HEK293 (cell line): Measurements from ENCODE around the gene SCNN1G.

Experiments
- CTCF ChIA-PET: fragments of 350-600 bp; formaldehyde crosslinking; extraction: SDS; loops from one replicate; lab custom pipeline; 2021; ENCODE audit warnings: antibody characterized with exemption; lab: Yijun Ruan, JAX
- POLR2A ChIA-PET: fragments of 300-600 bp; formaldehyde crosslinking; extraction: SDS; loops from one replicate; lab custom pipeline; 2020; ENCODE audit warnings: antibody characterized with exemption, inconsistent platforms; lab: Yijun Ruan, JAX
- H3K27ac ChIP-seq: fragments of 200-500 bp; sonication (Bioruptor generic); 2 replicates; pipeline ENCODE4 v1.5.1; 2014; ENCODE audit warnings: low read depth, low read length, control low read depth, inconsistent platforms; ENCODE audit errors: extremely low read depth
- H3K36me3 ChIP-seq, 2 experiments: fragments of 200-500 bp in 1 of 2; sonication (Bioruptor generic) in 1 of 2; 1 replicate in 1 of 2; 2 replicates in 1 of 2; pipeline ENCODE4 v1.5.1; 2014 to 2017; ENCODE audit warnings: inconsistent platforms in 2 of 2, low read length in 2 of 2; ENCODE audit not compliant: control insufficient read depth in 2 of 2, insufficient read depth in 1 of 2
- H3K4me1 ChIP-seq: fragments of 200-500 bp; sonication (Bioruptor generic); 2 replicates; pipeline ENCODE4 v1.5.1; 2014; ENCODE audit warnings: mild to moderate bottlenecking, low read length, inconsistent platforms; ENCODE audit not compliant: control insufficient read depth, insufficient read depth
- H3K4me3 ChIP-seq: 2 replicates; pipeline ENCODE4 v1.5.1; 2011; ENCODE audit warnings: low read depth, mild to moderate bottlenecking, control low read depth, low read length, moderate library complexity
- H3K9me3 ChIP-seq: fragments of 200-500 bp; sonication (Bioruptor generic); 2 replicates; pipeline ENCODE4 v1.5.1; 2014; ENCODE audit warnings: low read depth, low read length, inconsistent platforms; ENCODE audit not compliant: control insufficient read depth, insufficient read depth
- GFI1B ChIP-seq: fragments of 450-650 bp; formaldehyde crosslinking; IDR thresholded peaks from 2 replicates; pipeline ENCODE4 v1.5.1; 2016; ENCODE audit warnings: missing biosample characterization, missing genetic modification characterization
- GLIS1 ChIP-seq: fragments of 450-650 bp; formaldehyde crosslinking; IDR thresholded peaks from 2 replicates; pipeline ENCODE4 v1.5.1; 2016; ENCODE audit warnings: missing biosample characterization, missing genetic modification characterization
- HIC1 ChIP-seq: fragments of 450-650 bp; formaldehyde crosslinking; IDR thresholded peaks from 2 replicates; pipeline ENCODE4 v1.5.1; 2016; ENCODE audit warnings: missing biosample characterization, missing genetic modification characterization
- HOXA7 ChIP-seq: sonication (generic); formaldehyde crosslinking; IDR thresholded peaks from 2 replicates; pipeline ENCODE4 v1.8.1; 2022; ENCODE audit warnings: missing genetic modification reagents, borderline replicate concordance
- KLF1 ChIP-seq: fragments of 450-650 bp; formaldehyde crosslinking; IDR thresholded peaks from 2 replicates; pipeline ENCODE4 v1.5.1; 2016; ENCODE audit warnings: missing biosample characterization, missing genetic modification characterization
- KLF10 ChIP-seq: fragments of 450-650 bp; IDR thresholded peaks from 2 replicates; pipeline ENCODE4 v1.5.1; 2018; ENCODE audit warnings: missing biosample characterization, mild to moderate bottlenecking, missing genetic modification characterization
- KLF17 ChIP-seq: fragments of 450-650 bp; formaldehyde crosslinking; IDR thresholded peaks from 2 replicates; pipeline ENCODE4 v1.5.1; 2016; ENCODE audit warnings: missing biosample characterization, missing genetic modification characterization
- OSR2 ChIP-seq: fragments of 450-650 bp; formaldehyde crosslinking; IDR thresholded peaks from 2 replicates; pipeline ENCODE4 v1.5.1; 2016; ENCODE audit warnings: missing biosample characterization, missing genetic modification characterization
- OVOL3 ChIP-seq: fragments of 450-650 bp; formaldehyde crosslinking; IDR thresholded peaks from 2 replicates; pipeline ENCODE4 v1.5.1; 2016; ENCODE audit warnings: missing biosample characterization, missing genetic modification characterization
- ZBTB1 ChIP-seq: fragments of 450-650 bp; formaldehyde crosslinking; IDR thresholded peaks from 2 replicates; pipeline ENCODE4 v1.5.1; 2016; ENCODE audit warnings: missing biosample characterization, missing genetic modification characterization
- ZBTB10 ChIP-seq: fragments of 450-650 bp; formaldehyde crosslinking; IDR thresholded peaks from 2 replicates; pipeline ENCODE4 v1.5.1; 2016; ENCODE audit warnings: missing biosample characterization, missing genetic modification characterization
- ZBTB20 ChIP-seq: fragments of 450-650 bp; formaldehyde crosslinking; IDR thresholded peaks from 2 replicates; pipeline ENCODE4 v1.5.1; 2016; ENCODE audit warnings: missing biosample characterization, missing genetic modification characterization
- ZNF121 ChIP-seq: fragments of 450-650 bp; formaldehyde crosslinking; IDR thresholded peaks from 2 replicates; pipeline ENCODE4 v1.5.1; 2016; ENCODE audit warnings: missing biosample characterization, missing genetic modification characterization
- ZNF140 ChIP-seq: fragments of 450-650 bp; formaldehyde crosslinking; IDR thresholded peaks from 2 replicates; pipeline ENCODE4 v1.5.1; 2016; ENCODE audit warnings: missing biosample characterization, missing genetic modification characterization
- ZNF146 ChIP-seq: fragments of 450-650 bp; formaldehyde crosslinking; IDR thresholded peaks from 2 replicates; pipeline ENCODE4 v1.5.1; 2016; ENCODE audit warnings: missing biosample characterization, missing genetic modification characterization
- ZNF221 ChIP-seq: fragments of 450-650 bp; formaldehyde crosslinking; IDR thresholded peaks from 2 replicates; pipeline ENCODE4 v1.5.1; 2017; ENCODE audit warnings: missing biosample characterization, missing genetic modification characterization, borderline replicate concordance
- ZNF266 ChIP-seq: fragments of 450-650 bp; formaldehyde crosslinking; IDR thresholded peaks from 2 replicates; pipeline ENCODE4 v1.5.1; 2016; ENCODE audit warnings: missing biosample characterization, missing genetic modification characterization, low read depth
- ZNF37A ChIP-seq: fragments of 450-650 bp; IDR thresholded peaks from 2 replicates; pipeline ENCODE4 v1.5.1; 2018; ENCODE audit warnings: missing biosample characterization, missing genetic modification characterization
- ZNF394 ChIP-seq: fragments of 450-650 bp; formaldehyde crosslinking; IDR thresholded peaks from 2 replicates; pipeline ENCODE4 v1.5.1; 2016; ENCODE audit warnings: missing biosample characterization, missing genetic modification characterization, mild to moderate bottlenecking, moderate library complexity, borderline replicate concordance
- ZNF580 ChIP-seq: fragments of 450-650 bp; formaldehyde crosslinking; IDR thresholded peaks from 2 replicates; pipeline ENCODE4 v1.5.1; 2016; ENCODE audit warnings: missing biosample characterization, missing genetic modification characterization
- ZNF639 ChIP-seq: fragments of 450-650 bp; formaldehyde crosslinking; IDR thresholded peaks from 2 replicates; pipeline ENCODE4 v1.5.1; 2016; ENCODE audit warnings: missing biosample characterization, missing genetic modification characterization
- ZNF654 ChIP-seq: fragments of 450-650 bp; formaldehyde crosslinking; IDR thresholded peaks from 2 replicates; pipeline ENCODE4 v1.5.1; 2016; ENCODE audit warnings: low read depth, missing biosample characterization, missing genetic modification characterization
- ZNF670 ChIP-seq: fragments of 450-650 bp; formaldehyde crosslinking; IDR thresholded peaks from 2 replicates; pipeline ENCODE4 v1.5.1; 2016; ENCODE audit warnings: missing biosample characterization, missing genetic modification characterization, low read depth
- ZNF707 ChIP-seq: fragments of 450-650 bp; formaldehyde crosslinking; IDR thresholded peaks from 2 replicates; pipeline ENCODE4 v1.5.1; 2016; ENCODE audit warnings: missing biosample characterization, missing genetic modification characterization
- TF ChIP-seq, protein P1 (sequence below): fragments of 450-650 bp; formaldehyde crosslinking; IDR thresholded peaks from 2 replicates; pipeline ENCODE4 v1.5.1; 2017; ENCODE audit warnings: missing biosample characterization, missing genetic modification characterization
- TF ChIP-seq, protein P2 (sequence below): fragments of 450-650 bp; formaldehyde crosslinking; IDR thresholded peaks from 2 replicates; pipeline ENCODE4 v1.5.1; 2016; ENCODE audit warnings: missing biosample characterization, missing genetic modification characterization

SCNN1G gene

DNA sequence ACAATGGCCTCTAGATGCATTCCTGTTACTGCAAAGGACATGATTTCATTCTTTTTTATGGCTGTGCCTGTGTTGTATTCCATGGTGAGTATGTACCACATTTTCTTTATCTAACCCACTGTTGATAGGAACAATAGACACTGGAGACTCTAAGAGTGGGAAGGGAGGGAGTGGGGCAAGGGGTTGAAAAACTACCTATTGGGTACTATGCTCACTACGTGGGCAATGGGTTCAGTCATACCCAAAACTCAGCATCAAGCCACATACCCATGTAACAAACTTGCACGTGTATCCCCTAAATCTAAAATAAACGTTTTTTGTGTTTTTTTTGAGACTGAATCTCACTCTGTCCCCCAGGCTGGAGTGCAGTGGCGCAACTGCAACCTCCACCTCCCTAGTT is 72.5 kb downstream of the SCNN1G start:
- Histone ChIP-seq H3K9me3 (no peaks in the 10 kb centered on the region), H3K27ac (no peak overlapping the region), H3K4me1 (no peaks in the 10 kb centered on the region), H3K36me3 (no peaks in the 10 kb centered on the region), H3K4me3 (no peak overlapping the region)
- POLR2A ChIA-PET = no interaction called here
- TF ChIP-seq ZNF394 (tag by site-specific recombination) = no peak
- TF ChIP-seq ZNF639 (tag by site-specific recombination) = no peak
- TF ChIP-seq ZNF266 = no peak
- TF ChIP-seq ZNF580 (tag by site-specific recombination) = no peak
- TF ChIP-seq ZNF146 (tag by site-specific recombination) = no peak
- no peak for TF ChIP-seq ZNF121 (tag by site-specific recombination)
- TF ChIP-seq ZNF221 (tag by site-specific recombination) = no peak
- TF ChIP-seq ZNF670 (tag by site-specific recombination) = no peak
- TF ChIP-seq ZNF37A (tag by site-specific recombination) = no peak
- no peak for TF ChIP-seq OVOL3 (tag by site-specific recombination)
- TF ChIP-seq KLF17 = no peak
- no peak for TF ChIP-seq HIC1 (tag by site-specific recombination)
- no peak for TF ChIP-seq ZNF707 (tag by site-specific recombination)
- no peak for TF ChIP-seq ZNF654 (tag by site-specific recombination)
- TF ChIP-seq GLIS1 (tag by site-specific recombination) = no peak
- CTCF ChIA-PET = interaction anchor here (0.7 kb wide), 1 partner anchor 71 kb away, joined by 3 read pairs; no protein-coding TSS in a partner anchor

DNA sequence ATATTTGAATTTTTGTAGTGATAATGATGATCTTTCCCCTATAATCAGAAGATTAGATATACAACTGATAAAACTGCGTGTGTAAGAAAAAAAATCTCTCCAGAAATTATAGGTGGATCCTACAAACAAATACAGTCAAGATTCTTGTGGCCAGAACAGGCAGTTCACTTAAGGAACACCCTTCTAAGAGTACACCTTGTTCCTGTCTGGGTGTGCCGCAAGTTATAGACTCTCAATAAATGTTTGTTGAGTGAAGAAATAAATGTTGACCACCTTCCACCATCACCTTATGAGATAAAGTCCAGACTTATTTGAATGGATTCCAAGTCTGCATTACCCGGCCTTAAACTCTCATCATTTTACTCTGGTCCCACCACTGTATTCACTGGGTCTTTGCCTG is 73.9 kb downstream of the SCNN1G start:
- no peaks in the 10 kb centered on the region for H3K36me3 ChIP-seq
- ChIA-PET CTCF (interaction anchor here (0.7 kb wide), 1 partner anchor 1561 kb away, joined by 3 read pairs; no protein-coding TSS in a partner anchor), POLR2A (no interaction called here)
- H3K4me3 ChIP-seq = no peak overlapping the region
- H3K4me1 ChIP-seq = no peaks in the 10 kb centered on the region
- no peaks in the 10 kb centered on the region for H3K9me3 ChIP-seq
- H3K27ac ChIP-seq = no peak overlapping the region
- TF ChIP-seq ZNF140 (tag by site-specific recombination) (no peak), OSR2 (tag by site-specific recombination) (no peak), ZBTB10 (tag by site-specific recombination) (no peak), ZBTB1 (tag by site-specific recombination) (no peak), KLF1 (tag by site-specific recombination) (no peak), HOXA7 (CRISPR knock-in tag) (no peak), KLF10 (no peak), GFI1B (no peak), ZBTB20 (tag by site-specific recombination) (no peak)
- TF ChIP-seq, protein P1, sequence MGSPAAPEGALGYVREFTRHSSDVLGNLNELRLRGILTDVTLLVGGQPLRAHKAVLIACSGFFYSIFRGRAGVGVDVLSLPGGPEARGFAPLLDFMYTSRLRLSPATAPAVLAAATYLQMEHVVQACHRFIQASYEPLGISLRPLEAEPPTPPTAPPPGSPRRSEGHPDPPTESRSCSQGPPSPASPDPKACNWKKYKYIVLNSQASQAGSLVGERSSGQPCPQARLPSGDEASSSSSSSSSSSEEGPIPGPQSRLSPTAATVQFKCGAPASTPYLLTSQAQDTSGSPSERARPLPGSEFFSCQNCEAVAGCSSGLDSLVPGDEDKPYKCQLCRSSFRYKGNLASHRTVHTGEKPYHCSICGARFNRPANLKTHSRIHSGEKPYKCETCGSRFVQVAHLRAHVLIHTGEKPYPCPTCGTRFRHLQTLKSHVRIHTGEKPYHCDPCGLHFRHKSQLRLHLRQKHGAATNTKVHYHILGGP = no peak
- TF ChIP-seq, protein P2, sequence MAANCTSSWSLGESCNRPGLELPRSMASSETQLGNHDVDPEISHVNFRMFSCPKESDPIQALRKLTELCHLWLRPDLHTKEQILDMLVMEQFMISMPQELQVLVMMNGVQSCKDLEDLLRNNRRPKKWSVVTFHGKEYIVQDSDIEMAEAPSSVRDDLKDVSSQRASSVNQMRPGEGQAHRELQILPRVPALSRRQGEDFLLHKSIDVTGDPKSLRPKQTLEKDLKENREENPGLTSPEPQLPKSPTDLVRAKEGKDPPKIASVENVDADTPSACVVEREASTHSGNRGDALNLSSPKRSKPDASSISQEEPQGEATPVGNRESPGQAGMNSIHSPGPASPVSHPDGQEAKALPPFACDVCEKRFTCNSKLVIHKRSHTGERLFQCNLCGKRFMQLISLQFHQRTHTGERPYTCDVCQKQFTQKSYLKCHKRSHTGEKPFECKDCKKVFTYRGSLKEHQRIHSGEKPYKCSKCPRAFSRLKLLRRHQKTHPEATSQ (tag by site-specific recombination) = no peak
- TF ChIP-seq, all 188 proteins: peak for 0
